ENCODE results near the gene TMOD1. TPM values are rescaled to one million over a fixed set of nuclear protein-coding genes. Genes with fewer than 3 reads are reported as not detected.
"Not testable (repeated sequence)": the region's sequence is repeated elsewhere in the genome, so short reads cannot be mapped to it uniquely, and the experiment has no call there.

TMOD1 gene
- total RNA-seq, 1 donor from 2014 or later: 21.1 TPM

DNA sequence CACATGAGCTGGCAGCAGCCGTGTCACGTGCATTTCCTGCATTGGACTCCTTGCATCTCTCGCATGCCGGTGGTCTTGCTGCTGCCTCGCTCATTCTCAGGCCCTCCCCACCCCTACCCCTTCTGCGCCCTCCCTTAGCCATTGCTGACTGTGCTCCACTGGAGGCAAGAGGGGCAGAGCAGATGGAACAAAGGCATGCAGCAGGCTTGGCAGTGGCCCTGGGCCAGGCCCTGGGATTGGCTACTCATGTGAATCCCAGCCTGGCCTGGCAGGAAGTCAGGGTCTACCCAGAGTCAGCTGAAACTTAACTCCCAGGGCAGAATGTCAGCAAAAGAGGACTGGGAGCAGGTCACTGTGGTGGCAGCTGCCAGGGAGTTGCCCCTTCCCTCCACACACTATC, 69.4 kb downstream of the TMOD1 start:
- TF ChIP-seq POLR2A (IDR thresholded peaks at IDR 0.05) (no peak), POLR2AphosphoS5 (IDR thresholded peaks at IDR 0.05; ENCODE audit: insufficient read depth in 1 of 2, low read depth in 1 of 2) (no peak)
- TF ChIP-seq, protein P1, sequence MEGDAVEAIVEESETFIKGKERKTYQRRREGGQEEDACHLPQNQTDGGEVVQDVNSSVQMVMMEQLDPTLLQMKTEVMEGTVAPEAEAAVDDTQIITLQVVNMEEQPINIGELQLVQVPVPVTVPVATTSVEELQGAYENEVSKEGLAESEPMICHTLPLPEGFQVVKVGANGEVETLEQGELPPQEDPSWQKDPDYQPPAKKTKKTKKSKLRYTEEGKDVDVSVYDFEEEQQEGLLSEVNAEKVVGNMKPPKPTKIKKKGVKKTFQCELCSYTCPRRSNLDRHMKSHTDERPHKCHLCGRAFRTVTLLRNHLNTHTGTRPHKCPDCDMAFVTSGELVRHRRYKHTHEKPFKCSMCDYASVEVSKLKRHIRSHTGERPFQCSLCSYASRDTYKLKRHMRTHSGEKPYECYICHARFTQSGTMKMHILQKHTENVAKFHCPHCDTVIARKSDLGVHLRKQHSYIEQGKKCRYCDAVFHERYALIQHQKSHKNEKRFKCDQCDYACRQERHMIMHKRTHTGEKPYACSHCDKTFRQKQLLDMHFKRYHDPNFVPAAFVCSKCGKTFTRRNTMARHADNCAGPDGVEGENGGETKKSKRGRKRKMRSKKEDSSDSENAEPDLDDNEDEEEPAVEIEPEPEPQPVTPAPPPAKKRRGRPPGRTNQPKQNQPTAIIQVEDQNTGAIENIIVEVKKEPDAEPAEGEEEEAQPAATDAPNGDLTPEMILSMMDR (IDR thresholded peaks at IDR 0.05): no peak
- intact Hi-C loops (cut with DNase I): no loop called here
- Histone ChIP-seq H3K27ac (peak overlapping the region; percentile 88), H3K36me3 (peaks cover 0 to 17% of the 10 kb centered on the region in 2 donors), H3K4me1 (peaks cover 18% of the 10 kb centered on the region), H3K9me3 (no peaks in the 10 kb centered on the region), H3K4me3 (no peak overlapping the region), H3K27me3 (no peaks in the 10 kb centered on the region)
- DNase-seq (ENCODE audit: extremely low spot score in 2 of 2): no peak

DNA sequence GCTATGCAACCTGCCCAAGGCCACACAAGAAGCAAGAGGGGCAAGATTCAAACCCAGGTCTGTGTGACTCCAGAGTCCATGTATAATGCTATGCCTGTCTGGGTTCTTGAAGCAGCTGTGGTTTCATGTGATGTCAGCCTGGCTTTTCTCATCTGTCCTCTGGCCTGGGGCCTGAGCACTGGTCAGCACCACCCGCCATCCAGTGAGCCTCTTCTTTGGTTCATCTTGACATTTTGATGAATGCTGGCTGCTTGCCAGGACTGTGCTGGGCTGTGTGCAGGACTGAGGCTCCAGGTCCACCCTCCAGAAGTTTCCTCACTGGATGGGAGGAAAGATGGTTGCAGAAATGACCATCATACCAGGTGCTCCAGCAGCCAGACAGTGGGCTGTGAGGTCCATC, 70.2 kb downstream of the TMOD1 start:
- Histone ChIP-seq H3K4me3 (no peak overlapping the region), H3K36me3 (peaks cover 0 to 17% of the 10 kb centered on the region in 2 donors), H3K27me3 (no peaks in the 10 kb centered on the region), H3K27ac (peak overlapping the region; percentile 88), H3K9me3 (no peaks in the 10 kb centered on the region), H3K4me1 (peaks cover 18% of the 10 kb centered on the region)
- intact Hi-C loops (cut with DNase I): no loop called here
- peak in 1 of 2 donors; percentile 18 for TF ChIP-seq POLR2AphosphoS5 (IDR thresholded peaks at IDR 0.05; ENCODE audit: insufficient read depth in 1 of 2, low read depth in 1 of 2)
- TF ChIP-seq, protein P1 (IDR thresholded peaks at IDR 0.05): no peak
- no peak for DNase-seq (ENCODE audit: extremely low spot score in 2 of 2)

DNA sequence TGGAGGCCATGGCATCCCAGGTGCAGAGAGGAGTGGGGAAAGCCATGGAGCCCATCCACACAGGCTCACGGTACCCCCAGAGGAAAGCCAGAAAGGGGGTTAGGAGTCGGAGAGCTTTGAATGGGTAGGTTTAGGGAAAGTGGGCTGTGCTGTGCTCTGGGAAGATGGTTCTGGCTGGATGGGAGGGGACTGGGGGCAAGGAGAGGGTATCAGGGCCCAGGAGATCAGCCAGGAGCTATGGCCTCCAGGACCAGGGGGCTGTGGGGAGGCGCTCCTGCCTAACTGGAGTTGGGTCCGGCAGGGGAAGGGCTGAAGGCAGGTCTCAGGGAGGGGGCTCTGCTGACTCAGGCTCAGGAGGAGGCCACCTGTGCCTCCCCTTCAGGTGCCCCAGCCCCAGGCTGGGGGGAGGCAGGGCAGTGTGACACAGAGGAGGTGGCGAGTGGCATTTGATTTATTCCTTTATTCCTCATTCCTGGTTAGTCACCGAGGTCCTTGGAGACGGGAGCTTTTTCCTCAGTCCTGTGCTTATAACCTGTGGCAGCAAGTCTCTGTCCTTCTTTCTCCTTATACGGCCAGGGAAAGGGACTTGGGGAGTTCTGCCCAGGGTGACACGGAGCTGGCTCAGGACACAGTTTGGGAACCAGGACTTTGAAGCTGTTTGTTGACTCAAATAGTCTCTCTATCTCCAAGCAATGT, 70.9 kb downstream of the TMOD1 start:
- intact Hi-C loops (cut with DNase I): no loop called here
- TF ChIP-seq POLR2AphosphoS5 (IDR thresholded peaks at IDR 0.05; ENCODE audit: insufficient read depth in 1 of 2, low read depth in 1 of 2): no peak
- no peak for TF ChIP-seq POLR2A (IDR thresholded peaks at IDR 0.05)
- TF ChIP-seq, protein P1 (IDR thresholded peaks at IDR 0.05): no peak
- Histone ChIP-seq H3K27ac (peak overlapping the region; percentile 88), H3K36me3 (peaks cover 0 to 10% of the 10 kb centered on the region in 2 donors), H3K27me3 (no peaks in the 10 kb centered on the region), H3K4me3 (no peak overlapping the region), H3K9me3 (no peaks in the 10 kb centered on the region), H3K4me1 (peaks cover 18% of the 10 kb centered on the region)
- DNase-seq (ENCODE audit: extremely low spot score in 2 of 2): no peak

GRCh38 chr9:97572892-97573365, 71.5 kb downstream of the TMOD1 start:
- no peak for DNase-seq (ENCODE audit: extremely low spot score in 2 of 2)
- H3K36me3 ChIP-seq: peaks cover 0 to 8% of the 10 kb centered on the region in 2 donors
- intact Hi-C loops (cut with DNase I): no loop called here
- peak overlapping the region; percentile 88 for H3K27ac ChIP-seq
- H3K4me3 ChIP-seq: no peak overlapping the region
- H3K9me3 ChIP-seq: no peaks in the 10 kb centered on the region
- H3K4me1 ChIP-seq: peaks cover 19% of the 10 kb centered on the region
- H3K27me3 ChIP-seq: no peaks in the 10 kb centered on the region
- TF ChIP-seq POLR2AphosphoS5 (IDR thresholded peaks at IDR 0.05; ENCODE audit: insufficient read depth in 1 of 2, low read depth in 1 of 2) (no peak), POLR2A (IDR thresholded peaks at IDR 0.05) (no peak)
- TF ChIP-seq, protein P1 (IDR thresholded peaks at IDR 0.05): no peak

- H3K27me3 ChIP-seq: no peaks in the 10 kb centered on the region
- intact Hi-C loops (cut with DNase I): no loop called here
- no peak for DNase-seq (ENCODE audit: extremely low spot score in 2 of 2)
- peaks cover 25% of the 10 kb centered on the region for H3K4me1 ChIP-seq
- no peak for TF ChIP-seq POLR2AphosphoS5 (IDR thresholded peaks at IDR 0.05; ENCODE audit: insufficient read depth in 1 of 2, low read depth in 1 of 2)
- TF ChIP-seq, protein P1 (IDR thresholded peaks at IDR 0.05): no peak
- no peak for TF ChIP-seq POLR2A (IDR thresholded peaks at IDR 0.05)
- H3K9me3 ChIP-seq: no peaks in the 10 kb centered on the region
- peaks cover 0 to 8% of the 10 kb centered on the region in 2 donors for H3K36me3 ChIP-seq
- no peak overlapping the region for H3K4me3 ChIP-seq
- peak overlapping the region; percentile 88 for H3K27ac ChIP-seq
These were observed 72.1 kb downstream of the TMOD1 start for GRCh38 chr9:97573482-97574073.

DNA sequence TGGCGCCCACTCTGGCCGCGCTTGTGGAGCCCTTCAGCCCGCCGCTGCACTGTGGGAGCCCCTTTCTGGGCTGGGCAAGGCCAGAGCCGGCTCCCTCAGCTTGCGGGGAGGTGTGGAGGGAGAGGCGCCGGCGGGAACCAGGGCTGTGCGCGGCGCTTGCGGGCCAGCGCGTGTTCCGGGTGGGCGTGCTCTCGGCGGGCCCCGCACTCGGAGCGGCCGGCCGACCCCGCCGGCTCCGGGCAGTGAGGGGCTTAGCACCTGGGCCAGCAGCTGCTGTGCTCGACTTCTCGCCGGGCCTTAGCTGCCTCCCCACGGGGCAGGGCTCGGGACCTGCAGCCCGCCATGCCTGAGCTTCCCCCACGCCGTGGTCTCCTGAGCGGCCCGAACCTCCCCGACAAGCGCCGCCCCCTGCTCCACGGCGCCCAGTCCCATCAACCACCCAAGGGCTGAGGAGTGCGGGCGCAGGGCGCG, 72.7 kb downstream of the TMOD1 start:
- H3K27me3 ChIP-seq; H3K4me3 ChIP-seq; DNase-seq (ENCODE audit: extremely low spot score in 2 of 2); H3K36me3 ChIP-seq; intact Hi-C loops (cut with DNase I); H3K9me3 ChIP-seq; H3K27ac ChIP-seq: not testable (repeated sequence)
- peaks cover 28% of the 10 kb centered on the region for H3K4me1 ChIP-seq

- H3K27me3 ChIP-seq; H3K4me3 ChIP-seq; intact Hi-C loops (cut with DNase I); H3K27ac ChIP-seq; H3K9me3 ChIP-seq; H3K36me3 ChIP-seq: not testable (repeated sequence)
- DNase-seq (ENCODE audit: extremely low spot score in 2 of 2): peak in 1 of 2 donors; percentile 71
- H3K4me1 ChIP-seq: peaks cover 28% of the 10 kb centered on the region
These were observed 73.6 kb downstream of the TMOD1 start for GRCh38 chr9:97574921-97575672.

Data from vagina (tissue), 2 donors.